NCI-H524 treated with DMSO at 0.1 percent for 48 hours (cell line): ENCODE data around the gene FRK.
"Not testable (repeated sequence)": the region's sequence is repeated elsewhere in the genome, so short reads cannot be mapped to it uniquely, and the experiment has no call there.

Source experiments
- DNase-seq: peaks from one replicate; lab custom pipeline; 2025; lab: John Stamatoyannopoulos, UW

Gene FRK

GRCh38 chr6:116004841-116005815, 55.6 kb downstream of the FRK start:
- DNase-seq, result no peak

DNA sequence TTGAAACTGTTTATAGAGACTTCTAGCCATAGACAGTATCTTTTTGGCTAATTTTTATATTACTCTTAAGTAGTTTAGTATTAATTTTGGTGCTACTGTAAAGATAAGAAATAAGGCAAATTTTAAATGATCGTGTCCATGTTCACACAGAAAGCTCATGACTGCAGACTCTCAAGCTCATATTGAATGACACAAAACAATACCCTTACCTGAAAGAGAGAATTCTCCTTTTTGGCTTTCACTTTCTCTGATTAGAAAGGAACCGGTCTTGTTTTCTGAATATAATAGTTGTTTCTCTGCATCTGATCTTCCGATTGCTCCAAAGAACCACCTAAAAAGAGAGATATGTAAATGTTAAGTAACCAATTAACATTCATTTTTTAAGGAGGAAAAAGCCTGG, 57.0 kb downstream of the FRK start:
- no peak for DNase-seq

DNA sequence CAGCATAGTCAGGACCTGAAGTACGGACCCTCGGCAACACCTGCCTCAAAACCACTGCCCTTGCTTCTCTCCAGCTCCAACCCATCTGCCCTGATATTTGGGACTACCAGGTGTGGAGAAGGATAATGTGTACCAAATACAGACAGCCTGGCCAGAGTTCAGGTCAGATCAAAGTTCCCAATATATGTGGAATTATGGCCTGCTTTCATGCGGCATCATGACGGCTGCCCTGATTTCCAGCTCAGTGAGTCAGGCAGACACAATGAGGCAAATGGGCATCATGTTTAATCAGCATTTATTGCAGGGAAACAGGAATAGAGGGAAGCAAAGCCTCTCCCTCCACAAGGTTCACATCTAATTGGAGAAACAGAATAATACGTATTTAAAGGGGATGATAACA, 57.9 kb downstream of the FRK start:
- DNase-seq, result no peak

GRCh38 chr6:115999235-115999634, 61.5 kb downstream of the FRK start:
- no peak for DNase-seq

GRCh38 chr6:115997990-115998585, 62.6 kb downstream of the FRK start:
- no peak for DNase-seq

- DNase-seq, result no peak
Observed at GRCh38 chr6:115986026-115986425, 74.7 kb downstream of the FRK start.

GRCh38 chr6:115984809-115985208, 75.9 kb downstream of the FRK start:
- no peak for DNase-seq

DNA sequence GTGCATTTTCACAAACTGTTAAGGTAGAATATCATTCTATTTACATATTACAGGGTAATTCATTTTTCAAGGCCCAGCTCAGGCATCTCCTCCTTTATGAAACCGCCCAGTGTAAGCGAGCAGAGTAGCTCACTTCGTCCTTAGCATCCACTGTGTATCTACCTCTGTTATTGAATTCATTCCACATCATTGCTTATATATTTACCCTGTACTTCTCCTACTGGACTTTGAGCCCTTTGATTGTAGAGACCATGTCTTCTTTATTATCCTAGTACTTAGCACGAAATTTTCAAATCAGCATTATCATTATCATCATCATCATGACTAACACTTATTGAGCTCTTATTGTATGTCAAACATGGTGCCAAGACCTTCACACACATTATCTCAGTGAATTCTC, 76.7 kb downstream of the FRK start:
- DNase-seq, result no peak

GRCh38 chr6:115982453-115982852, 78.2 kb downstream of the FRK start:
- DNase-seq, result no peak

GRCh38 chr6:115977220-115977619, 83.5 kb downstream of the FRK start:
- no peak for DNase-seq

- no peak for DNase-seq
Observed at GRCh38 chr6:115976321-115976870, 84.3 kb downstream of the FRK start.

DNA sequence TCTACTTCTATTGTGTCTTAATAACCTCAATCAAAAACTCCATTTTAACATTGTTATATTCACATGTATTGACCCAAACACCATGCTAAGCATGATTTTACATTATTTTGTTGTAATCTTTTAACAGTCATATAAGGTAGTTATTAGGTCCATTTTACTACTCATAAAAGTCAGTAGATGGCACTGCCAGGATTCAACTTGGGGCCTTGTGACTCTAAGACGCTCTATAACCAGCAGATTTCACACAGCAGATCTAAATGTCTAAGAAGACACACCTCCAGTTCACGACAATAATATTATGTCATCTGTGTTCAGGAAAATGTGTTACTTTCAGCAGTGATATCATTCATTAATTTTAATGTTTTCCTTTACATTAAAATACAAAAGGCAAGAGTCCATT, 88.0 kb downstream of the FRK start:
- DNase-seq, result no peak

DNA sequence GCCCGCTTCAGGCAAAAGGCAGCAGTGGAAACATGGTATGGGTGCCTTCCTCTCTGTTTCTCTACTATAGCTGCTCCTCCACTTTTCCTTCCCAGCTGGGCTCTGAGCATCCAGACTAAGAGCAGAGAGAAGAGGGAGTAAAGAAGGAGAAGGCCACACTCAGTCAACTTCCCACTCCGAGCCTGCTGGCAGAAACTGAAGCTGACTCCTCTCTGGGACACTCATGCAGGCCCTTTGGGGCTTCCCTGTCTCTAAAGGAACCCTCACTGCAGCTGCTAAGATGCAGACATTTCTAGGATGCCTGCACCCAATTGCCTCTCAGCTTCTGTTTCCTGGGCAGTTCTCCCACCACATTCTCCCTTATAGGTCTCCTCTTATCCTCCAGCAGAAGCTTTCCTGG, 88.9 kb downstream of the FRK start:
- no peak for DNase-seq

DNA sequence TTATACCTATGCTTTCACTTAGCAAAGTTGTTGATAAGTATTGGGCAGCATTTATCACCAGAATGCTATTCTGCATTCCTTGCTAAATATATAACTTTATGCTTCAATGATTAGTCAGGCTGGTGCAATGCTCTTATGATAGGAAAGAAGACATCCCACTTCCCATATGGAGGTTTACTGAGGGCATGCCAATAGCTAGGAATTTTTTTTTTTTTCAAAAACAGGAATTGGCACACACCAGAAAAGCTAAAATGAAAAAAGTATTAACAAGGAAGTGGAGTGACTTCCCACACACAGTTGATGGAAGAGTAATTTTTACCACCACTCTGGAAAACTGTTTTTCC, 90.8 kb downstream of the FRK start:
- no peak for DNase-seq

DNA sequence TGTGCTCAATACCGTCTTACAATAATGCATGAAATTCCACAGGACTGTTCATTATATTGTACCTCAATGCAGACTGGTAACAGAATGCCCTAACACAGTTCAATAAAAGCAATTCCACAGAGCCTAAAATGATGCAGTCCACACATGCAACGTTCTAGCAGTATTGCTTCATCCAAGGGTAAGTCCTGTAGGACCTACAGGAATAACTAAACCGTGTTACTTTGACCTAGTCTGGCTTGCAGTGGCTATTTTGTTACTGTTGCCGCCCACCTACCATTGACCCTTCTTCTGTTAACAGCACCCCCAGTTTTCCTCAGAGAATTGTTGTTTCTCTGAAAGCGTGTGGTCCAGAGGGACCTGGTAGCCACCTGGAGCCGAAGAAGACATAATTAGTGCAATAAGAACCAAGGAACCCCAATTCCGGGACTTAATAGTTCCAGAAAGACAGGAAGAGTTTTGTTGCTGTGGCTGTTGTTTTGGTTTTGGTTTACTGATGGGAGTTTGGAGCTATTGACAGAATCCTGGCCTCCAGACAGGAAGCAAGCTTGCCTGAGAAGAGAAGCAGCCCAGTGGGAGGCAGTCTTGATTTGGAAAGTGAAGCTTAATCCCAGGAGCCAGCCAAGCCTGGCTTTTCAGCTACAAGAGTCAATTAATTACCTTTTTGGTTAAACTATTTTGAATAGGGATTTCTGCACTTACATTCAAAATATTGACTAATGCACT, 91.3 kb downstream of the FRK start:
- DNase-seq, result no peak

- not testable (repeated sequence) for DNase-seq
Observed at GRCh38 chr6:115960286-115960685, 100.4 kb downstream of the FRK start.

GRCh38 chr6:115958958-115959357, 101.7 kb downstream of the FRK start:
- no peak for DNase-seq

DNA sequence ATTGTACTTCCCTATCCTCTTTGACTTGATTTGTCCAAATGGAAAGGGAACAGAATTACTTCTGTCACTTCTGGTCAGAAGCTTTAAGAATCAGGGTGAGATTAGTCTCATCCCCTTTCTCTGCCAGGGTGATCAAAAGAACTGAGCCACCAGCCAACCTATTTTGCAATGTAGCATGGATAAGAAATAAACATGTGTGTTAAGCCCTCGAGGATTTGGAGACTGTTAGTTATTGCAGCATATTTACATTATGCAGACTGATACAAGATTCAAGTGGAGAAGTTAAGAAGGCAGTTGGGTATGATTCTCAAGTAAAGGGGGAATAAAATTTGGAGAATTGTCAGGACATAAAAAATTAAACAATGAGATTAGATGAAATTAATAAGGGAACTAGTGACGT, 106.0 kb downstream of the FRK start:
- DNase-seq, result no peak

DNA sequence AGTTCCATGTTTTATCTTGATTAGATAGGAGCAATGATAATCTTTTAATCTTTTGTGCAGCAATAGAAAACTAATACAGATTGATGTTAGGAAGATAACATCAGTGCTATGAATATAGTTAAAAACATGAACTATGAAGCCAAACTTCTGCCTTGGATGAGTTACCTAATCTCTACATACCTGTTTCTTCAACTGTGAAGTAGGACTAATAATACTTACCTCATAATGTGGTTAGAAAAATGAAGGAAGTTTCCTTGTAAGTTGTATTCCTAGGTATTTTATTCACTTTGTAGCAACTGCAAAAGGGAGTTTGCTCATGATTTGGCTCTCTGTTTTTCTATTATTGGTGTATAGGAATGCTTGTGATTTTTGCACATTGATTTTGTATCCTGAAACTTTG, 111.9 kb downstream of the FRK start:
- DNase-seq, result no peak

- DNase-seq, result no peak
Observed at GRCh38 chr6:115947966-115948541, 112.6 kb downstream of the FRK start.

DNA sequence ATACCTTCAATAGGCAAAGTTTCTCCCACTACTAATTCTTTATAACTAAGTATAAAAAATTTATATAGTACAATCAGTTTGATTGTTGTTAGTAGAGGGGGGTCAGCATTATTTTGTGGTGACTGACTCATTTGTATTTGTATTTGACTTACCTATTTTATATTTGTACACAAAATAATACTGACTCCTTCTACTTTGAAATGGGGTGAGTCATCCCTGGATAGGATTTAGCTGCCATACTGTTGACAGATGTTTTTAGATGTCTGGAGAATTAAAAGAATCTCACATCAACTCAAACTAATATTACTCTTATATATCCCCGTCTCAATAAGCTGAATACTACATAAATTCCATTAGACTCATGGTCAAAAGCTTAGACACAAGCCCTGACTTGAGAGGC, 114.9 kb downstream of the FRK start:
- no peak for DNase-seq

GRCh38 chr6:115945306-115945705, 115.4 kb downstream of the FRK start:
- DNase-seq, result no peak
